K562 (cell line): ENCODE measurements around the gene TAF5. TPM values are rescaled to one million over a fixed set of nuclear protein-coding genes. Genes with fewer than 3 reads are reported as not detected.

ENCODE experiments used
- BRD9 ChIP-seq: fragments of 450-650 bp; IDR thresholded peaks from 2 replicates; pipeline ENCODE4 v1.6.1; 2018; ENCODE audit warnings: low read depth; ENCODE audit not compliant: partially characterized antibody
- CTCFL ChIP-seq: IDR thresholded peaks from 2 replicates; pipeline ENCODE4 v1.6.1; 2011; ENCODE audit warnings: borderline replicate concordance, low read depth, mild to moderate bottlenecking, moderate library complexity, low read length; ENCODE audit not compliant: insufficient read depth, poor library complexity, severe bottlenecking
- DEAF1 ChIP-seq: fragments of 450-650 bp; formaldehyde crosslinking; IDR thresholded peaks from 2 replicates; pipeline ENCODE4 v1.4.0; 2020; ENCODE audit warnings: mild to moderate bottlenecking, moderate library complexity
- FOXK2 ChIP-seq, 2 experiments: fragments of 450-650 bp; IDR thresholded peaks in 1 of 2; conservative IDR thresholded peaks in 1 of 2; 2 replicates each; pipeline ENCODE4 v1.6.1; 2016; ENCODE audit warnings: low read depth in 2 of 2, mild to moderate bottlenecking in 1 of 2
- GTF2B ChIP-seq: IDR thresholded peaks from 2 replicates; pipeline ENCODE4 v1.6.1; 2011; ENCODE audit not compliant: insufficient read length; ENCODE audit errors: extremely low read depth
- NR2C1 ChIP-seq, 2 experiments: fragments of 450-650 bp; IDR thresholded peaks; 2 replicates each; pipeline ENCODE4 v1.6.1; 2017; ENCODE audit warnings: mild to moderate bottlenecking in 2 of 2, antibody characterized with exemption in 1 of 2, inconsistent platforms in 1 of 2, missing compliant biosample characterization in 1 of 2, missing genetic modification characterization in 1 of 2
- PHF8 ChIP-seq: fragments of 200-600 bp; sonication (generic); IDR thresholded peaks from 2 replicates; pipeline ENCODE4 v1.6.1; 2012; ENCODE audit warnings: mixed run types, mild to moderate bottlenecking, inconsistent platforms, low read length, moderate library complexity, borderline replicate concordance
- PTRF ChIP-seq: fragments of 450-650 bp; IDR thresholded peaks from 2 replicates; pipeline ENCODE4 v1.6.1; 2016; ENCODE audit warnings: mild to moderate bottlenecking, missing genetic modification characterization, missing compliant biosample characterization
- RBM17 ChIP-seq: fragments of 200-400 bp; formaldehyde crosslinking; IDR thresholded peaks from 2 replicates; pipeline ENCODE4 v1.6.1; 2017; ENCODE audit warnings: low read depth, mild to moderate bottlenecking, low read length, borderline replicate concordance
- TAF15 ChIP-seq: fragments of 200-400 bp; formaldehyde crosslinking; IDR thresholded peaks from 2 replicates; pipeline ENCODE4 v1.6.1; 2017; ENCODE audit warnings: mild to moderate bottlenecking, low read depth, low read length, moderate library complexity
- ZNF175 ChIP-seq: fragments of 200-800 bp; sonication (Bioruptor generic); IDR thresholded peaks from 2 replicates; pipeline ENCODE4 v1.6.1; 2016; ENCODE audit warnings: low read depth, mild to moderate bottlenecking, missing genetic modification characterization, missing compliant biosample characterization
- ZNF347 ChIP-seq: fragments of 450-650 bp; formaldehyde crosslinking; IDR thresholded peaks from 2 replicates; pipeline ENCODE4 v1.4.0; 2020; ENCODE audit warnings: low read depth, mild to moderate bottlenecking, moderate library complexity
- ZNF589 ChIP-seq: fragments of 200-800 bp; sonication (Bioruptor generic); IDR thresholded peaks from 2 replicates; pipeline ENCODE4 v1.6.1; 2016; ENCODE audit warnings: low read depth, missing genetic modification characterization, missing compliant biosample characterization
- polyA plus RNA-seq, 8 experiments: library from polyadenylated mRNA; depleted of rRNA in 4 of 8; stranded (reverse) in 5 of 8; unstranded in 3 of 8; fragments of >200 nt; fragmentation: Nextera tagmentation in 2 of 8; fragmentation: Illumina TruSeq in 1 of 8; extraction: Ambion mirVana in 2 of 8; extraction: Trizol in 1 of 8; gene quantifications; 2 replicates each; pipeline versions ENCODE4 v1.2.1 to v1.2.3, GENCODE V29; 2011 to 2014; ENCODE audit warnings: inconsistent platforms in 1 of 8, missing spikeins in 1 of 8
- total RNA-seq, 7 experiments: library from RNA; depleted of rRNA in 6 of 7; stranded (reverse); fragments of >200 nt in 6 of 7; fragmentation: Illumina TruSeq in 2 of 7; extraction: Trizol in 2 of 7; gene quantifications; 2 replicates each; pipeline versions ENCODE4 v1.2.1 to v1.2.3, GENCODE V29; 2011 to 2021; ENCODE audit warnings: low replicate concordance in 1 of 7
- TF ChIP-seq, protein P1 (sequence below): sonication (generic); formaldehyde crosslinking; IDR thresholded peaks from 2 replicates; pipeline ENCODE4 v1.4.0; 2020; ENCODE audit warnings: mild to moderate bottlenecking, missing genetic modification reagents
- TF ChIP-seq, protein P2 (sequence below): fragments of 450-650 bp; formaldehyde crosslinking; IDR thresholded peaks from 2 replicates; pipeline ENCODE4 v1.4.0; 2020; ENCODE audit warnings: mild to moderate bottlenecking, moderate library complexity

TAF5 gene
- total and polyA plus RNA-seq, 9 of the 15 experiments (the other 6 are each of a cell fraction or from before 2014, with no cell fraction given) = 4.2 to 11.9 (median 9.3) TPM

GRCh38 chr10:103367379-103367781 is 396 bp upstream of the TAF5 start (continued):
- TF ChIP-seq ZNF347 (CRISPR knock-in tag) (no peak), DEAF1 (CRISPR knock-in tag) (no peak), ZNF589 (CRISPR knock-in tag) (no peak), NR2C1 (IDR thresholded peaks at IDR 0.05) (0 out of 2 replicates have a peak, but pooled peaks have one; percentile 11), NR2C1 (tag; IDR thresholded peaks at IDR 0.05) (no peak), TAF15 (no peak), BRD9 (peak; percentile 43), RBM17 (no peak), PHF8 (peak; percentile 45; the same call in 1 of the 2 replicates), GTF2B (no peak), CTCFL (no peak), PTRF (tag) (no peak), FOXK2 (conservative IDR thresholded peaks at IDR 0.05 in 1 of 2, IDR thresholded peaks at IDR 0.05 in 1 of 2; ENCODE audit: low read depth in 2 of 2) (no peak), ZNF175 (no peak)
- TF ChIP-seq, protein P1, sequence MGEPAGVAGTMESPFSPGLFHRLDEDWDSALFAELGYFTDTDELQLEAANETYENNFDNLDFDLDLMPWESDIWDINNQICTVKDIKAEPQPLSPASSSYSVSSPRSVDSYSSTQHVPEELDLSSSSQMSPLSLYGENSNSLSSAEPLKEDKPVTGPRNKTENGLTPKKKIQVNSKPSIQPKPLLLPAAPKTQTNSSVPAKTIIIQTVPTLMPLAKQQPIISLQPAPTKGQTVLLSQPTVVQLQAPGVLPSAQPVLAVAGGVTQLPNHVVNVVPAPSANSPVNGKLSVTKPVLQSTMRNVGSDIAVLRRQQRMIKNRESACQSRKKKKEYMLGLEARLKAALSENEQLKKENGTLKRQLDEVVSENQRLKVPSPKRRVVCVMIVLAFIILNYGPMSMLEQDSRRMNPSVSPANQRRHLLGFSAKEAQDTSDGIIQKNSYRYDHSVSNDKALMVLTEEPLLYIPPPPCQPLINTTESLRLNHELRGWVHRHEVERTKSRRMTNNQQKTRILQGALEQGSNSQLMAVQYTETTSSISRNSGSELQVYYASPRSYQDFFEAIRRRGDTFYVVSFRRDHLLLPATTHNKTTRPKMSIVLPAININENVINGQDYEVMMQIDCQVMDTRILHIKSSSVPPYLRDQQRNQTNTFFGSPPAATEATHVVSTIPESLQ (CRISPR knock-in tag) = no peak
- TF ChIP-seq, protein P2, sequence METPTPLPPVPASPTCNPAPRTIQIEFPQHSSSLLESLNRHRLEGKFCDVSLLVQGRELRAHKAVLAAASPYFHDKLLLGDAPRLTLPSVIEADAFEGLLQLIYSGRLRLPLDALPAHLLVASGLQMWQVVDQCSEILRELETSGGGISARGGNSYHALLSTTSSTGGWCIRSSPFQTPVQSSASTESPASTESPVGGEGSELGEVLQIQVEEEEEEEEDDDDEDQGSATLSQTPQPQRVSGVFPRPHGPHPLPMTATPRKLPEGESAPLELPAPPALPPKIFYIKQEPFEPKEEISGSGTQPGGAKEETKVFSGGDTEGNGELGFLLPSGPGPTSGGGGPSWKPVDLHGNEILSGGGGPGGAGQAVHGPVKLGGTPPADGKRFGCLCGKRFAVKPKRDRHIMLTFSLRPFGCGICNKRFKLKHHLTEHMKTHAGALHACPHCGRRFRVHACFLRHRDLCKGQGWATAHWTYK = no peak
